ENCODE data around the gene CDKAL1. TPM values are rescaled to one million over a fixed set of nuclear protein-coding genes. Genes with fewer than 3 reads are reported as not detected.

Gene CDKAL1
- total and polyA plus RNA-seq, 2 donors (not counting 3 experiments of a cell fraction or from before 2014, with no cell fraction given) = 6.1 to 20.5 TPM

GRCh38 chr6:21144928-21145327, 610.7 kb downstream of the CDKAL1 start:
- Histone ChIP-seq H3K4me2 (ENCODE audit: insufficient read depth, low read length) (no peak overlapping the region), H4K20me1 (replicated peaks; ENCODE audit: control insufficient read depth, extremely low read depth, insufficient read depth, low read length) (no peaks in the 10 kb centered on the region), H3K27me3 (ENCODE audit: control insufficient read depth in 2 of 2, insufficient read depth in 2 of 2, low read length in 2 of 2) (no peaks in the 10 kb centered on the region), H3K4me3 (replicated peaks in 1 of 3; ENCODE audit: insufficient read depth in 1 of 3, low read depth in 1 of 3, low read length in 3 of 3) (no peak overlapping the region), H3K27ac (ENCODE audit: insufficient read depth, low read depth, low read length) (no peak overlapping the region), H3K9me1 (replicated peaks; ENCODE audit: control insufficient read depth, extremely low read depth, insufficient read depth, low read length) (no peaks in the 10 kb centered on the region), H3K79me2 (ENCODE audit: control insufficient read depth, insufficient read depth, low read length) (no peaks in the 10 kb centered on the region), H3K4me1 (ENCODE audit: control insufficient read depth, extremely low read depth, insufficient read depth, low read length) (no peaks in the 10 kb centered on the region), H3K36me3 (ENCODE audit: control insufficient read depth in 2 of 2, extremely low read depth in 1 of 2, insufficient read depth in 2 of 2, low read length in 2 of 2) (no peaks in the 10 kb centered on the region), H3K9me3 (replicated peaks; ENCODE audit: control insufficient read depth, insufficient read depth, low read length) (no peaks in the 10 kb centered on the region), H2AFZ (ENCODE audit: low read depth, low read length) (no peak overlapping the region), H3K9ac (replicated peaks; ENCODE audit: extremely low read depth, insufficient read depth, low read length) (no peak overlapping the region)
- DNase-seq (ENCODE audit: low read depth, low spot score) (no peak), FAIRE-seq (no peak)
- TF ChIP-seq FOS (IDR thresholded peaks at IDR 0.05; ENCODE audit: borderline replicate concordance, insufficient read depth, low read length) (no peak), EZH2 (IDR thresholded peaks at IDR 0.05; ENCODE audit: borderline replicate concordance, low read depth, low read length, severe bottlenecking) (no peak), GATA2 (IDR thresholded peaks at IDR 0.05; ENCODE audit: insufficient read depth, insufficient read length, low read depth, low read length) (no peak), POLR2A (IDR thresholded peaks at IDR 0.05; ENCODE audit: low read depth, low read length) (no peak), MYC (IDR thresholded peaks at IDR 0.05; ENCODE audit: low read depth, low read length) (no peak), CTCF (IDR thresholded peaks at IDR 0.05; ENCODE audit: extremely low read depth in 1 of 2, insufficient read depth in 1 of 2, low read depth in 1 of 2, low read length in 2 of 2) (no peak), JUN (IDR thresholded peaks at IDR 0.05; ENCODE audit: borderline replicate concordance, insufficient read depth, insufficient read length, low read depth) (no peak), POLR2AphosphoS5 (IDR thresholded peaks at IDR 0.05; ENCODE audit: insufficient read depth, low read depth, low read length) (no peak), MAX (IDR thresholded peaks at IDR 0.05; ENCODE audit: insufficient read depth, insufficient read length) (no peak)
- BruUV-seq (replicated peaks) = no TSS peak
- dilution Hi-C loops (cut with MboI; ENCODE audit: extremely low pct_ligation_motif_present, low sequenced_read_pairs) (no loop called here), intact Hi-C loops (cut with micrococcal nuclease) (no loop called here)
- CTCF ChIA-PET = interaction anchor here (0.6 to 1.0 kb wide), 2 partner anchors 12 to 220 kb away, joined by 3 to 5 read pairs; no protein-coding TSS in a partner anchor
- POLR2A ChIA-PET = no interaction called here
